OCI-LY7 (cell line): ENCODE data around the gene ITGB4.

Experiments used
- EZH2phosphoT487 ChIP-seq: fragments of 200-600 bp; sonication (generic); IDR thresholded peaks from 2 replicates; pipeline ENCODE4 v1.6.1; 2018; ENCODE audit warnings: low read depth, borderline replicate concordance, mild to moderate bottlenecking, mixed run types, antibody characterized with exemption, low read length, moderate library complexity, mixed read lengths
- TF ChIP-seq, protein P1 (sequence below): fragments of 200-600 bp; sonication (generic); conservative IDR thresholded peaks from 2 replicates; pipeline ENCODE4 v1.5.1; 2014; ENCODE audit warnings: mild to moderate bottlenecking, antibody characterized with exemption, low read length, moderate library complexity, mixed read lengths

- TF ChIP-seq, protein P1, sequence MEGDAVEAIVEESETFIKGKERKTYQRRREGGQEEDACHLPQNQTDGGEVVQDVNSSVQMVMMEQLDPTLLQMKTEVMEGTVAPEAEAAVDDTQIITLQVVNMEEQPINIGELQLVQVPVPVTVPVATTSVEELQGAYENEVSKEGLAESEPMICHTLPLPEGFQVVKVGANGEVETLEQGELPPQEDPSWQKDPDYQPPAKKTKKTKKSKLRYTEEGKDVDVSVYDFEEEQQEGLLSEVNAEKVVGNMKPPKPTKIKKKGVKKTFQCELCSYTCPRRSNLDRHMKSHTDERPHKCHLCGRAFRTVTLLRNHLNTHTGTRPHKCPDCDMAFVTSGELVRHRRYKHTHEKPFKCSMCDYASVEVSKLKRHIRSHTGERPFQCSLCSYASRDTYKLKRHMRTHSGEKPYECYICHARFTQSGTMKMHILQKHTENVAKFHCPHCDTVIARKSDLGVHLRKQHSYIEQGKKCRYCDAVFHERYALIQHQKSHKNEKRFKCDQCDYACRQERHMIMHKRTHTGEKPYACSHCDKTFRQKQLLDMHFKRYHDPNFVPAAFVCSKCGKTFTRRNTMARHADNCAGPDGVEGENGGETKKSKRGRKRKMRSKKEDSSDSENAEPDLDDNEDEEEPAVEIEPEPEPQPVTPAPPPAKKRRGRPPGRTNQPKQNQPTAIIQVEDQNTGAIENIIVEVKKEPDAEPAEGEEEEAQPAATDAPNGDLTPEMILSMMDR = no peak
- no peak for TF ChIP-seq EZH2phosphoT487
Measured at GRCh38 chr17:75740215-75740614, 19.0 kb downstream of the ITGB4 start.
